Raji (cell line): ENCODE data around the gene ZNF396.
A peak's percentile ranks its signal among the peaks of the same experiment; 100 is the strongest.

Source experiments
- POLR2A ChIP-seq: IDR thresholded peaks from 2 replicates; pipeline ENCODE4 v1.6.1; 2011; ENCODE audit warnings: low read depth, low read length, control low read depth; ENCODE audit not compliant: insufficient read depth

ZNF396 gene

GRCh38 chr18:35376742-35377695 is at the start of gene ZNF396:
Gene ZNF396, minus strand, starts transcription at chr18:35377337. Its CDS starts 3,045 bp downstream, at chr18:35374292.
- TF ChIP-seq POLR2A = no peak

GRCh38 chr18:35426786-35427185 is 49.6 kb upstream of the ZNF396 start:
- TF ChIP-seq POLR2A = no peak

- no peak for TF ChIP-seq POLR2A
Measured at GRCh38 chr18:35424356-35424755, 47.2 kb upstream of the ZNF396 start.

GRCh38 chr18:35422237-35422636 is 45.1 kb upstream of the ZNF396 start:
- TF ChIP-seq POLR2A = no peak

- TF ChIP-seq POLR2A = no peak
Measured at GRCh38 chr18:35418610-35419009, 41.5 kb upstream of the ZNF396 start.

GRCh38 chr18:35417223-35417622 is 40.1 kb upstream of the ZNF396 start:
- no peak for TF ChIP-seq POLR2A

GRCh38 chr18:35415511-35416073 is 38.5 kb upstream of the ZNF396 start:
- TF ChIP-seq POLR2A = no peak

- 0 out of 2 replicates have a peak, but pooled peaks have one; percentile 2 for TF ChIP-seq POLR2A
Measured at GRCh38 chr18:35413163-35413511, 36.0 kb upstream of the ZNF396 start.

- no peak for TF ChIP-seq POLR2A
Measured at GRCh38 chr18:35411625-35412351, 34.7 kb upstream of the ZNF396 start.

GRCh38 chr18:35410561-35410960 is 33.4 kb upstream of the ZNF396 start:
- TF ChIP-seq POLR2A = peak; percentile 48; the same call in 1 of the 2 replicates

- TF ChIP-seq POLR2A = no peak
Measured at GRCh38 chr18:35409911-35410310, 32.8 kb upstream of the ZNF396 start.

GRCh38 chr18:35408843-35409261 is 31.7 kb upstream of the ZNF396 start:
- no peak for TF ChIP-seq POLR2A

GRCh38 chr18:35407871-35408481 is 30.8 kb upstream of the ZNF396 start:
- no peak for TF ChIP-seq POLR2A

- TF ChIP-seq POLR2A = no peak
Measured at GRCh38 chr18:35406666-35407065, 29.5 kb upstream of the ZNF396 start.

- TF ChIP-seq POLR2A = no peak
Measured at GRCh38 chr18:35397976-35398375, 20.8 kb upstream of the ZNF396 start.

- no peak for TF ChIP-seq POLR2A
Measured at GRCh38 chr18:35393716-35394115, 16.6 kb upstream of the ZNF396 start.

GRCh38 chr18:35392375-35392774 is 15.2 kb upstream of the ZNF396 start:
- TF ChIP-seq POLR2A = no peak
